DND-41 (cell line): Measurements from ENCODE around the gene KCNJ11.
"Not testable (repeated sequence)": the region's sequence is repeated elsewhere in the genome, so short reads cannot be mapped to it uniquely, and the experiment has no call there.

ENCODE experiments used
- ATAC-seq: fragments of 200-7000 bp; cut with Tn5 transposase; 3 replicates; pipeline ENCODE4 v1.9.1; 2021; ENCODE audit warnings: low read depth; ENCODE audit not compliant: insufficient read depth
- DNase-seq: peaks from one replicate; pipeline ENCODE4 v3.0.0-alpha.2; 2020
- H2AFZ ChIP-seq: 2 replicates; pipeline ENCODE4 v1.6.0; 2012; ENCODE audit warnings: low read depth, low read length
- H3K27ac ChIP-seq: 2 replicates; pipeline ENCODE4 v1.5.1; 2012; ENCODE audit warnings: low read length, inconsistent platforms
- H3K27me3 ChIP-seq: fragments of 200-600 bp; sonication (generic); 2 replicates; pipeline ENCODE4 v1.6.0; 2012; ENCODE audit warnings: low read length, mild to moderate bottlenecking, inconsistent platforms; ENCODE audit not compliant: insufficient read depth, poor library complexity
- H3K36me3 ChIP-seq: 2 replicates; pipeline ENCODE4 v1.5.1; 2012; ENCODE audit warnings: low read length, inconsistent platforms; ENCODE audit not compliant: insufficient read depth
- H3K4me1 ChIP-seq: 2 replicates; pipeline ENCODE4 v1.5.1; 2012; ENCODE audit warnings: mild to moderate bottlenecking, low read length; ENCODE audit not compliant: insufficient read depth
- H3K4me2 ChIP-seq: 2 replicates; pipeline ENCODE4 v1.6.0; 2012; ENCODE audit warnings: mild to moderate bottlenecking, moderate library complexity, low read length, inconsistent platforms; ENCODE audit not compliant: insufficient read depth
- H3K4me3 ChIP-seq, 2 experiments: fragments of 200-600 bp in 1 of 2; shearing (Covaris generic) in 1 of 2; 2 replicates each; pipeline ENCODE4 v1.5.1; 2012 to 2016; ENCODE audit warnings: inconsistent platforms in 2 of 2, low read length in 2 of 2, mild to moderate bottlenecking in 2 of 2, low read depth in 1 of 2, moderate library complexity in 1 of 2
- H3K79me2 ChIP-seq: 2 replicates; pipeline ENCODE4 v1.6.0; 2012; ENCODE audit warnings: low read length, inconsistent platforms; ENCODE audit not compliant: insufficient read depth
- H3K9ac ChIP-seq: 2 replicates; pipeline ENCODE4 v1.6.0; 2012; ENCODE audit warnings: low read depth, mild to moderate bottlenecking, inconsistent platforms, low read length, moderate library complexity
- H3K9me3 ChIP-seq: 2 replicates; pipeline ENCODE4 v1.5.1; 2012; ENCODE audit warnings: low read length, moderate library complexity, mild to moderate bottlenecking, inconsistent platforms; ENCODE audit not compliant: insufficient read depth, severe bottlenecking
- H4K20me1 ChIP-seq: 2 replicates; pipeline ENCODE4 v1.6.0; 2012; ENCODE audit warnings: low read length; ENCODE audit not compliant: insufficient read depth
- EZH2 ChIP-seq: IDR thresholded peaks from 3 replicates; pipeline ENCODE4 v1.6.1; 2012; ENCODE audit warnings: borderline replicate concordance, low read depth, mild to moderate bottlenecking, moderate library complexity, low read length, inconsistent platforms; ENCODE audit not compliant: severe bottlenecking
- TF ChIP-seq, protein P1 (sequence below): IDR thresholded peaks from 2 replicates; pipeline ENCODE4 v1.5.1; 2012; ENCODE audit warnings: borderline replicate concordance, low read length, moderate library complexity, mild to moderate bottlenecking; ENCODE audit not compliant: poor library complexity, severe bottlenecking; ENCODE audit errors: extremely low read depth

Gene KCNJ11

DNA sequence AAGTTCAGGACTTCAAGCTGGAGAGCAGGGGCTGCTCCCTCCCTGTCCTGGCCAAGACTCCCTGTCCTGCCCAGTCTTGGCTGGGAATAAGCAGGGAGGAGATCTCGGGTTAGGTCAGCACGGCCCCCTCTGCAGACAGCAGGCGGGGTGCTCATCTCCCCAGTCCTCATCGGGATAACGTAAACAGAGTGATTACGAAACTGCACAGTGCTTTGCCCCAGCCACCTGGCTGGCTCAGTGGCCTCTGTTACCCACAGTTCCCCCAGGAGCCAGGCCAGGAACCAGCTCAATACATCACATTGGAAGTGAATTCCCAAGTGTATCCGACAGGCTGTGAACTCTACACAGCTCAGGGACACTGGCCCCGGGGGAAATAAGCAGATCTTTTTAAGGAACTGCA lies 42.7 kb upstream of the KCNJ11 start:
- H3K4me3 ChIP-seq: no peak overlapping the region
- H3K36me3 ChIP-seq: no peaks in the 10 kb centered on the region
- H3K4me1 ChIP-seq: peaks cover 54% of the 10 kb centered on the region
- H3K9me3 ChIP-seq: no peaks in the 10 kb centered on the region
- H4K20me1 ChIP-seq: no peaks in the 10 kb centered on the region
- peak overlapping the region; percentile 40; the same call in 1 of the 2 replicates for H3K27ac ChIP-seq
- no peak overlapping the region for H3K4me2 ChIP-seq
- no peak for ATAC-seq
- H3K79me2 ChIP-seq: no peaks in the 10 kb centered on the region
- no peaks in the 10 kb centered on the region for H3K27me3 ChIP-seq
- H2AFZ ChIP-seq: no peak overlapping the region
- no peak overlapping the region for H3K9ac ChIP-seq
- no peak for DNase-seq
- TF ChIP-seq, protein P1, sequence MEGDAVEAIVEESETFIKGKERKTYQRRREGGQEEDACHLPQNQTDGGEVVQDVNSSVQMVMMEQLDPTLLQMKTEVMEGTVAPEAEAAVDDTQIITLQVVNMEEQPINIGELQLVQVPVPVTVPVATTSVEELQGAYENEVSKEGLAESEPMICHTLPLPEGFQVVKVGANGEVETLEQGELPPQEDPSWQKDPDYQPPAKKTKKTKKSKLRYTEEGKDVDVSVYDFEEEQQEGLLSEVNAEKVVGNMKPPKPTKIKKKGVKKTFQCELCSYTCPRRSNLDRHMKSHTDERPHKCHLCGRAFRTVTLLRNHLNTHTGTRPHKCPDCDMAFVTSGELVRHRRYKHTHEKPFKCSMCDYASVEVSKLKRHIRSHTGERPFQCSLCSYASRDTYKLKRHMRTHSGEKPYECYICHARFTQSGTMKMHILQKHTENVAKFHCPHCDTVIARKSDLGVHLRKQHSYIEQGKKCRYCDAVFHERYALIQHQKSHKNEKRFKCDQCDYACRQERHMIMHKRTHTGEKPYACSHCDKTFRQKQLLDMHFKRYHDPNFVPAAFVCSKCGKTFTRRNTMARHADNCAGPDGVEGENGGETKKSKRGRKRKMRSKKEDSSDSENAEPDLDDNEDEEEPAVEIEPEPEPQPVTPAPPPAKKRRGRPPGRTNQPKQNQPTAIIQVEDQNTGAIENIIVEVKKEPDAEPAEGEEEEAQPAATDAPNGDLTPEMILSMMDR: no peak
- TF ChIP-seq EZH2: no peak

DNA sequence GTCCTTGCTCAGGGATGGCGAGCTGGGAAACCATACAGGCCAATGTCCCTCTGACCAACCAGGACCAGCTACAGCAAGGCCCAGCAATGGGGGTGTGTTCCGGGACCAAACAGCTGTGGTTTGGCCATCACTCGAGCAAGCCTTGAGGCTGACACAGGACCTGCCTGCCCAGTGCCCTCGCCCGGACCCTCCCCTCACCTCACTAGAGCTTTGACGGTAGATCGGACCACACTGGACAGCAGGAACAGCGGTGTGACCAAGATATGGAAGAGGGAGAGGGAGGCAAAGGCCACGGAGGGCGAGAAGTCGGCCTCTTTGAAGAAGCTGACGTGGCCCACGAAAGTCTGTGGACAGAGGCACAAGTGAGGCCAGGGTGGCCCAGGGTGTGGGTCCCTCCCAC lies 42.2 kb upstream of the KCNJ11 start:
- DNase-seq (no peak), ATAC-seq (no peak)
- H4K20me1 ChIP-seq: no peaks in the 10 kb centered on the region
- no peak overlapping the region for H3K4me3 ChIP-seq
- no peaks in the 10 kb centered on the region for H3K79me2 ChIP-seq
- no peaks in the 10 kb centered on the region for H3K36me3 ChIP-seq
- H3K27me3 ChIP-seq: no peaks in the 10 kb centered on the region
- H3K4me2 ChIP-seq: no peak overlapping the region
- H3K9ac ChIP-seq: no peak overlapping the region
- no peak for TF ChIP-seq EZH2
- TF ChIP-seq, protein P1: no peak
- peaks cover 59% of the 10 kb centered on the region for H3K4me1 ChIP-seq
- H2AFZ ChIP-seq: no peak overlapping the region
- H3K27ac ChIP-seq: peak overlapping the region; percentile 40; the same call in 1 of the 2 replicates
- H3K9me3 ChIP-seq: no peaks in the 10 kb centered on the region

DNA sequence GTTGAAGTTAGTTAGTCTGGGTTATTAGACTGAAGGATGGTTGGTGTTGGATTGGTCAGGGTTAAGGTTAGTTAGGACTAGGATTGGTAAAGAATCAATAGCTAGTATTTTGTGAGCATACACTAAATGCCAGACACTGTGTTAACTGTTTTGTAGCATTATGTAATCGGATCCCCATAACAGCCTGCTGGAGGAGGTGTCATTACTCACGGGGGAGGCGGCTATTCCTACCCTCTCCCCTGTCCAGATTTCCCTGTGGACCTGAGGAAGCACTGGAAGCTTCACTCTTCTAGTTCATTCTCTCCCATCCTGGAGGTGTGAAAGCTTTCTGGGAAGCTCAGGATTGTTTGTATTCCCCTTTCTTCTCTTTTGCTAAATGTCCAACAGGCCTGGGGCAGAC lies 40.5 kb upstream of the KCNJ11 start:
- H3K9ac ChIP-seq: no peak overlapping the region; the same call in 1 of the 2 replicates
- H2AFZ ChIP-seq: no peak overlapping the region
- no peaks in the 10 kb centered on the region for H3K27me3 ChIP-seq
- no peaks in the 10 kb centered on the region for H3K36me3 ChIP-seq
- H3K27ac ChIP-seq: peak overlapping the region; percentile 96
- H4K20me1 ChIP-seq: no peaks in the 10 kb centered on the region
- no peaks in the 10 kb centered on the region for H3K9me3 ChIP-seq
- no peak overlapping the region for H3K4me3 ChIP-seq
- no peak for ATAC-seq
- DNase-seq: no peak
- no peak overlapping the region for H3K4me2 ChIP-seq
- peaks cover 76% of the 10 kb centered on the region for H3K4me1 ChIP-seq
- H3K79me2 ChIP-seq: no peaks in the 10 kb centered on the region
- TF ChIP-seq, protein P1: no peak
- no peak for TF ChIP-seq EZH2

DNA sequence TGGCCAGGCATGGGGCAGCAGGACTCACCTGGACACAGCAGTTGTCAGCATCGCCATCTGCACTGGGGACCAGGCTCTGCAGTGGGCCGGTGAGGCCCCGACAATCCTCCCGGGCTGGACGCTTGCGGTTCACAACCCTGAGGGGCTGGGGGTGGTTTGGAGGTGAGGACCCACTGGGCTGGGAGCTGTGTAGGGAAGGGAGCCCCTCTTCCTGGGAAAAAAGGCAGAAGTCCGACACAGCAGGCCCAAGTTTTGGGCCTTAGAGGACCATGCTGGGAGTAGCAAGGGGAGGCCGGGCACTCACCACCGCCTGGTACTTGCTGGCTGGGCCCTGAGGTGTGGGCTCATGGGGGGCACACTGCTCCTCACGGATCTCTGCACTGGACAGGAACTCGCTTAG lies 39.8 kb upstream of the KCNJ11 start:
- no peak for DNase-seq
- no peaks in the 10 kb centered on the region for H3K27me3 ChIP-seq
- no peaks in the 10 kb centered on the region for H3K36me3 ChIP-seq
- TF ChIP-seq, protein P1: no peak
- TF ChIP-seq EZH2: no peak
- H3K9ac ChIP-seq: peak overlapping the region; percentile 45; the same call in 1 of the 2 replicates
- H3K4me3 ChIP-seq: no peak overlapping the region
- H3K4me2 ChIP-seq: no peak overlapping the region
- no peaks in the 10 kb centered on the region for H3K9me3 ChIP-seq
- peak overlapping the region; percentile 96 for H3K27ac ChIP-seq
- no peak overlapping the region for H2AFZ ChIP-seq
- no peak for ATAC-seq
- H3K79me2 ChIP-seq: no peaks in the 10 kb centered on the region
- no peaks in the 10 kb centered on the region for H4K20me1 ChIP-seq
- H3K4me1 ChIP-seq: peaks cover 82% of the 10 kb centered on the region

DNA sequence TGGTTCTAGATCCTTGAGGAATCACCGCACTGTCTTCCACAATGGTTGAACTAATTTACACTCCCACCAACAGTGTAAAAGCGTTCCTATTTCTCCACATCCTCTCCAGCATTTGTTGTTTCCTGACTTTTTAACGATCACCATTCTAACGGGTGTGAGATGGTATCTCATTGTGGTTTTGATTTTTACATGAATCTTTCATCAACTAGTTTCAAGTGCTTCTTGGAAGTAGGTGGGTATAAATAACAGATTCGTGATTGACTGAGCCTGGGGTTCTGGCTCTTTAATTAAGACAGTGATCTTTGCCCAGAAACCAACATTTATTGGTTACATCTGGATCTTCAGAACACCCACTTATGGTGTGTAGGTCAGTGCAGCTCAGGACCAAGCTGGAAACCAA lies 37.8 kb upstream of the KCNJ11 start:
- Histone ChIP-seq H3K4me2 (peak overlapping the region; percentile 53), H3K4me3 (peak overlapping the region in 1 of 2 experiments; percentile 28; a peak in 1 of 4 replicates), H3K27ac (peak overlapping the region; percentile 96), H3K9ac (peak overlapping the region; percentile 45), H3K4me1 (peaks cover 97% of the 10 kb centered on the region)
- H3K9me3 ChIP-seq, H4K20me1 ChIP-seq, H2AFZ ChIP-seq, H3K27me3 ChIP-seq, H3K79me2 ChIP-seq, H3K36me3 ChIP-seq: not testable (repeated sequence)
- ATAC-seq (peak; percentile 38), DNase-seq (peak; percentile 45)
